Endothelial cell of umbilical vein (primary cell): Measurements from ENCODE around the gene SMURF1. TPM values are rescaled to one million over a fixed set of nuclear protein-coding genes. Genes with fewer than 3 reads are reported as not detected.
"Not testable (repeated sequence)": the region's sequence is repeated elsewhere in the genome, so short reads cannot be mapped to it uniquely, and the experiment has no call there.

Experiments used
- BruUV-seq: library from RNA; stranded (reverse); fragments of 400-500 nt; replicated peaks from 2 replicates; lab custom pipeline; 2021; lab: Mats Ljungman, UMichigan
- CTCF ChIA-PET: fragments of 300-600, 350-600 bp; sonication (Branson Sonifier 250); formaldehyde crosslinking; loops from one replicate; lab custom pipeline; 2021; ENCODE audit warnings: antibody characterized with exemption, inconsistent platforms; lab: Charles Lee
- POLR2A ChIA-PET: fragments of 300-600, 350-600 bp; sonication (Branson Sonifier 250); formaldehyde crosslinking; loops from one replicate; lab custom pipeline; 2021; ENCODE audit warnings: antibody characterized with exemption, inconsistent platforms; lab: Charles Lee
- DNase-seq: peaks from one replicate; pipeline ENCODE4 v3.0.0-alpha.2; 2011; ENCODE audit warnings: low read depth, low spot score
- FAIRE-seq: peaks from 2 replicates; lab custom pipeline; 2011; peaks lifted over from hg19 to GRCh38; lab: Jason Lieb, UNC
- H2AFZ ChIP-seq: 2 replicates; pipeline ENCODE4 v1.6.0; 2012; ENCODE audit warnings: low read depth, low read length, control low read depth, inconsistent platforms
- H3K27ac ChIP-seq: 2 replicates; pipeline ENCODE4 v1.5.1; 2011; ENCODE audit warnings: low read depth, mild to moderate bottlenecking, control low read depth, low read length, moderate library complexity; ENCODE audit not compliant: insufficient read depth
- H3K27me3 ChIP-seq, 2 experiments: 2 replicates each; pipeline versions ENCODE4 v1.6.0 to v1.6.1; 2011; ENCODE audit warnings: low read length in 2 of 2, mixed read lengths in 1 of 2; ENCODE audit not compliant: control insufficient read depth in 2 of 2, insufficient read depth in 2 of 2
- H3K36me3 ChIP-seq, 2 experiments: 2 replicates in 1 of 2; 3 replicates in 1 of 2; pipeline ENCODE4 v1.5.1; 2011; ENCODE audit warnings: low read length in 2 of 2, mild to moderate bottlenecking in 1 of 2, moderate library complexity in 1 of 2; ENCODE audit not compliant: control insufficient read depth in 2 of 2, insufficient read depth in 2 of 2; ENCODE audit errors: extremely low read depth in 1 of 2
- H3K4me1 ChIP-seq: 3 replicates; pipeline ENCODE4 v1.5.1; 2011; ENCODE audit warnings: mild to moderate bottlenecking, low read length; ENCODE audit not compliant: control insufficient read depth, insufficient read depth; ENCODE audit errors: extremely low read depth
- H3K4me2 ChIP-seq: 2 replicates; pipeline ENCODE4 v1.6.1; 2011; ENCODE audit warnings: low read length, control low read depth, mixed read lengths; ENCODE audit not compliant: insufficient read depth
- H3K4me3 ChIP-seq, 3 experiments: fragments of 200-600 bp in 1 of 3; sonication (generic), shearing (Covaris generic) in 1 of 3; replicated peaks in 1 of 3; 2 replicates each; pipeline ENCODE4 v1.5.1; 2011 to 2016; ENCODE audit warnings: control low read depth in 3 of 3, low read length in 3 of 3, mild to moderate bottlenecking in 2 of 3, inconsistent platforms in 1 of 3, low read depth in 1 of 3, moderate library complexity in 1 of 3; ENCODE audit not compliant: insufficient read depth in 1 of 3
- H3K79me2 ChIP-seq: 2 replicates; pipeline ENCODE4 v1.6.0; 2012; ENCODE audit warnings: low read length, inconsistent platforms; ENCODE audit not compliant: control insufficient read depth, insufficient read depth
- H3K9ac ChIP-seq: replicated peaks from 2 replicates; pipeline ENCODE3; 2011; ENCODE audit warnings: low read length, control low read depth; ENCODE audit not compliant: insufficient read depth; ENCODE audit errors: extremely low read depth
- H3K9me1 ChIP-seq: replicated peaks from 3 replicates; pipeline ENCODE4 v1.6.0; 2011; ENCODE audit warnings: mild to moderate bottlenecking, low read length; ENCODE audit not compliant: control insufficient read depth, insufficient read depth; ENCODE audit errors: extremely low read depth
- H3K9me3 ChIP-seq: replicated peaks from 2 replicates; pipeline ENCODE4 v1.5.1; 2012; ENCODE audit warnings: low read length, inconsistent platforms; ENCODE audit not compliant: control insufficient read depth, insufficient read depth
- H4K20me1 ChIP-seq: replicated peaks from 2 replicates; pipeline ENCODE3; 2011; ENCODE audit warnings: mild to moderate bottlenecking, low read length; ENCODE audit not compliant: control insufficient read depth, insufficient read depth; ENCODE audit errors: extremely low read depth
- EZH2 ChIP-seq: IDR thresholded peaks from 2 replicates; pipeline ENCODE4 v1.6.1; 2012; ENCODE audit warnings: borderline replicate concordance, low read depth, mild to moderate bottlenecking, moderate library complexity, low read length, inconsistent platforms; ENCODE audit not compliant: severe bottlenecking
- FOS ChIP-seq: IDR thresholded peaks from 2 replicates; pipeline ENCODE4 v1.6.1; 2011; ENCODE audit warnings: mild to moderate bottlenecking, low read length, moderate library complexity, borderline replicate concordance; ENCODE audit not compliant: insufficient read depth
- JUN ChIP-seq: IDR thresholded peaks from 2 replicates; pipeline ENCODE4 v1.6.1; 2011; ENCODE audit warnings: borderline replicate concordance, low read depth; ENCODE audit not compliant: insufficient read length, insufficient read depth
- MYC ChIP-seq: IDR thresholded peaks from one replicate; pipeline ENCODE4 v1.6.1; 2011; ENCODE audit warnings: mild to moderate bottlenecking, low read depth, low read length
- POLR2AphosphoS5 ChIP-seq: IDR thresholded peaks from 2 replicates; pipeline ENCODE4 v1.6.1; 2012; ENCODE audit warnings: low read depth, mild to moderate bottlenecking, control low read depth, low read length, moderate library complexity; ENCODE audit not compliant: insufficient read depth
- dilution Hi-C: fragments of 300-500 bp; cut with MboI; formaldehyde crosslinking; loops from one replicate; pipeline ENCODE4 v1.15.0; 2019; ENCODE audit warnings: low sequenced_read_pairs; ENCODE audit not compliant: extremely low pct_ligation_motif_present
- intact Hi-C: fragments of 100-400 bp; cut with micrococcal nuclease; formaldehyde crosslinking; loops from one replicate; pipeline ENCODE4 v1.10.0; 2022
- polyA plus RNA-seq, 4 experiments: library from polyadenylated mRNA; depleted of rRNA in 3 of 4; stranded (reverse) in 3 of 4; unstranded in 1 of 4; fragments of >200 nt; gene quantifications; 2 replicates each; pipeline versions ENCODE4 v1.2.1 to v1.2.3, GENCODE V29; 2011 to 2012; ENCODE audit warnings: missing spikeins in 1 of 4
- total RNA-seq: library from RNA; stranded (reverse); gene quantifications from 2 replicates; pipeline ENCODE4 v1.2.3, GENCODE V29; 2021
- TF ChIP-seq, protein P1 (sequence below), 2 donors: IDR thresholded peaks; 1 replicate in 1 of 2; 2 replicates in 1 of 2; pipeline ENCODE4 v1.5.1; 2011; ENCODE audit warnings: low read length in 2 of 2, mild to moderate bottlenecking in 2 of 2, moderate library complexity in 2 of 2, control low read depth in 1 of 2, inconsistent platforms in 1 of 2, low read depth in 1 of 2; ENCODE audit not compliant: insufficient read depth in 1 of 2; ENCODE audit errors: extremely low read depth in 1 of 2

The SMURF1 gene
- total and polyA plus RNA-seq, 2 donors (not counting 3 experiments of a cell fraction or from before 2014, with no cell fraction given): 11.5 to 22.8 TPM

DNA sequence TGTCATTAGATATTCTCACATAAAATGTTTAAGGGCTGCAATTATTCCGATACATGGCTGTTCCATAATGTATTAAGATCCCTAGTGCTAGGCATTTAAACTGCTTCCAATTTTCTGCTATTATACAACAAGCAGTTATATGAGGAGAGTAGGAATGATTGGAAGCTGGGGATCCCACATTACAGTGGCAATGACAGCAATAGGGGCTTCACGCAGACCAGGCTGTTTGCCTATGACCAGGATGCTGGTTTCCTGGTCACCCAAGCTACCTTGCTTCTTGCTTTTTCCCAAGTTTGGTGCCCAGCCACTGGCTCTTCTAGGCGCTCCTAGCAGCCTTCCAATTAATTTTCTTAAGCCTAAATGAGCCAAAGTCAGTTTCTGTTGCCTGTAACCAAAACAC, 39.3 kb downstream of the SMURF1 start:
- Histone ChIP-seq H3K4me2 (no peak overlapping the region), H3K4me1 (peaks cover 42% of the 10 kb centered on the region), H3K9me3 (no peaks in the 10 kb centered on the region), H3K9ac (no peak overlapping the region), H3K79me2 (peaks cover 84% of the 10 kb centered on the region), H3K4me3 (no peak overlapping the region), H3K27ac (no peak overlapping the region), H3K36me3 (no peaks in the 10 kb centered on the region), H2AFZ (no peak overlapping the region), H4K20me1 (no peaks in the 10 kb centered on the region), H3K9me1 (no peaks in the 10 kb centered on the region), H3K27me3 (no peaks in the 10 kb centered on the region)
- FAIRE-seq (no peak), DNase-seq (no peak)
- POLR2A ChIA-PET: no interaction called here
- intact Hi-C loops: no loop called here
- dilution Hi-C loops: no loop called here
- CTCF ChIA-PET: no interaction called here
- BruUV-seq: no TSS peak
- TF ChIP-seq FOS: no peak
- no peak for TF ChIP-seq EZH2
- no peak for TF ChIP-seq POLR2AphosphoS5
- TF ChIP-seq MYC: no peak
- TF ChIP-seq JUN: no peak
- TF ChIP-seq, protein P1, sequence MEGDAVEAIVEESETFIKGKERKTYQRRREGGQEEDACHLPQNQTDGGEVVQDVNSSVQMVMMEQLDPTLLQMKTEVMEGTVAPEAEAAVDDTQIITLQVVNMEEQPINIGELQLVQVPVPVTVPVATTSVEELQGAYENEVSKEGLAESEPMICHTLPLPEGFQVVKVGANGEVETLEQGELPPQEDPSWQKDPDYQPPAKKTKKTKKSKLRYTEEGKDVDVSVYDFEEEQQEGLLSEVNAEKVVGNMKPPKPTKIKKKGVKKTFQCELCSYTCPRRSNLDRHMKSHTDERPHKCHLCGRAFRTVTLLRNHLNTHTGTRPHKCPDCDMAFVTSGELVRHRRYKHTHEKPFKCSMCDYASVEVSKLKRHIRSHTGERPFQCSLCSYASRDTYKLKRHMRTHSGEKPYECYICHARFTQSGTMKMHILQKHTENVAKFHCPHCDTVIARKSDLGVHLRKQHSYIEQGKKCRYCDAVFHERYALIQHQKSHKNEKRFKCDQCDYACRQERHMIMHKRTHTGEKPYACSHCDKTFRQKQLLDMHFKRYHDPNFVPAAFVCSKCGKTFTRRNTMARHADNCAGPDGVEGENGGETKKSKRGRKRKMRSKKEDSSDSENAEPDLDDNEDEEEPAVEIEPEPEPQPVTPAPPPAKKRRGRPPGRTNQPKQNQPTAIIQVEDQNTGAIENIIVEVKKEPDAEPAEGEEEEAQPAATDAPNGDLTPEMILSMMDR (IDR thresholded peaks at IDR 0.05; ENCODE audit: extremely low read depth in 1 of 2, insufficient read depth in 1 of 2, low read depth in 1 of 2, low read length in 2 of 2): no peak

DNA sequence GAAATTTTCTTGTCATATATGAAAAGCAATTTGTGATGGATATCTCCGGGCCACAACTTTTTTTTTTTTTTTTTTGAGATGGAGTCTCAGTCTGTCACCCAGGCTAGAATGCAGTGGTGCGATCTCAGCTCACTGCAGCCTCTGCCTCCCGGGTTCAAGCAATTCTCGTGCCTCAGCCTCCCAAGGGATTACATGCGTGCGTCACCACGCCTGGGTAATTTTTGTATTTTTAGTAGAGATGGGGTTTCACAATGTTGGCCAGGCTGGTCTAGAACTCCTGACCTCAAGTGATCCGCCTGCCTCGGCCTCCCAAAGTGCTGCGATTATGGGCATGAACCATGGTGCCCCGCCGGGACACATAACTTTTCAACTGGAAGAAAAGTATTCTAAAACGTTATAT, 40.1 kb downstream of the SMURF1 start:
- H3K9ac ChIP-seq, H3K9me1 ChIP-seq, POLR2A ChIA-PET, H3K9me3 ChIP-seq, CTCF ChIA-PET, dilution Hi-C loops, H3K36me3 ChIP-seq, H2AFZ ChIP-seq, H4K20me1 ChIP-seq, DNase-seq, H3K27me3 ChIP-seq, H3K4me3 ChIP-seq, FAIRE-seq, BruUV-seq: not testable (repeated sequence)
- Histone ChIP-seq H3K79me2 (peaks cover 86% of the 10 kb centered on the region), H3K4me1 (peaks cover 34% of the 10 kb centered on the region), H3K27ac (peak overlapping the region; percentile 87), H3K4me2 (peak overlapping the region; percentile 77)
- intact Hi-C loops: loop anchor here (2.0 kb wide), 1 partner anchor 39 kb away; no protein-coding TSS in a partner anchor
